Breast epithelium (tissue), 4 donors: ENCODE measurements around the gene SLAMF9. TPM values are rescaled to one million over a fixed set of nuclear protein-coding genes. Genes with fewer than 3 reads are reported as not detected.

ENCODE experiments used
- DNase-seq, 2 donors: peaks; one replicate each; pipeline ENCODE4 v3.0.0-alpha.2; 2019; ENCODE audit warnings: low spot score in 2 of 2
- H3K27ac ChIP-seq, 2 donors: fragments of 200-600 bp; sonication (generic) in 1 of 2; one replicate each; pipeline ENCODE4 v1.5.1; 2016 to 2019; ENCODE audit warnings: mild to moderate bottlenecking in 1 of 2
- H3K27me3 ChIP-seq, 2 donors: fragments of 200-600 bp; sonication (generic) in 1 of 2; one replicate each; pipeline versions ENCODE4 v1.5.1 to v1.6.0; 2017 to 2019; ENCODE audit warnings: control low read depth in 1 of 2, mild to moderate bottlenecking in 1 of 2
- H3K36me3 ChIP-seq: fragments of 200-600 bp; one replicate; pipeline ENCODE4 v1.5.1; 2019
- H3K4me1 ChIP-seq, 2 donors: fragments of 200-600 bp; sonication (generic); one replicate each; pipeline ENCODE4 v1.5.1; 2016 to 2019; ENCODE audit warnings: control low read depth in 1 of 2
- H3K4me3 ChIP-seq, 3 donors: fragments of 200-600 bp; sonication (generic); 1 replicate in 2 of 3; 2 replicates in 1 of 3; pipeline ENCODE4 v1.5.1; 2016 to 2019; ENCODE audit warnings: mild to moderate bottlenecking in 3 of 3, moderate library complexity in 2 of 3
- H3K9me3 ChIP-seq, 2 donors: fragments of 200-600 bp; sonication (generic) in 1 of 2; one replicate each; pipeline ENCODE4 v1.5.1; 2016 to 2019; ENCODE audit warnings: control low read depth in 1 of 2
- CTCF ChIP-seq, 3 donors: fragments of 450-650 bp; IDR thresholded peaks; one replicate each; pipeline ENCODE4 v1.5.1; 2016 to 2017; ENCODE audit warnings: antibody characterized with exemption in 3 of 3, mild to moderate bottlenecking in 3 of 3, moderate library complexity in 3 of 3
- POLR2A ChIP-seq: fragments of 450-650 bp; IDR thresholded peaks from one replicate; pipeline ENCODE4 v1.6.1; 2016; ENCODE audit warnings: antibody characterized with exemption, mild to moderate bottlenecking, moderate library complexity
- POLR2AphosphoS5 ChIP-seq, 3 donors: sonication (generic); formaldehyde crosslinking; IDR thresholded peaks; one replicate each; pipeline ENCODE4 v1.6.1; 2017; ENCODE audit warnings: antibody characterized with exemption in 3 of 3
- intact Hi-C: fragments of 100-400 bp; cut with DNase I; formaldehyde crosslinking; loops from one replicate; pipeline ENCODE4 v1.15.1; 2023; ENCODE audit warnings: low total_unique reads
- total RNA-seq, 3 donors: library from RNA; depleted of rRNA; stranded (reverse); fragments of >200 nt; gene quantifications; one replicate each; pipeline ENCODE4 v1.1.0, GENCODE V29; 2016

SLAMF9 gene
- total RNA-seq, 3 donors from 2014 or later = not detected

- H3K27ac ChIP-seq = peak overlapping the region; percentile 32 to 78
- no peaks in the 10 kb centered on the region for H3K9me3 ChIP-seq
- no peaks in the 10 kb centered on the region for H3K4me1 ChIP-seq
- TF ChIP-seq CTCF (IDR thresholded peaks at IDR 0.05) (no peak), POLR2AphosphoS5 (IDR thresholded peaks at IDR 0.05) (no peak), POLR2A (no peak)
- H3K36me3 ChIP-seq = no peaks in the 10 kb centered on the region
- peak in 1 of 2 donors; percentile 13 for DNase-seq
- no peaks in the 10 kb centered on the region for H3K27me3 ChIP-seq
- no peak overlapping the region for H3K4me3 ChIP-seq
- intact Hi-C loops = no loop called here
These were observed 11.3 kb downstream of the SLAMF9 start for GRCh38 chr1:159942632-159943277.

- intact Hi-C loops = no loop called here
- TF ChIP-seq POLR2AphosphoS5 (IDR thresholded peaks at IDR 0.05) = no peak
- no peak for TF ChIP-seq CTCF (IDR thresholded peaks at IDR 0.05)
- no peak for TF ChIP-seq POLR2A
- no peak overlapping the region for H3K27ac ChIP-seq
- no peak for DNase-seq
- H3K36me3 ChIP-seq = no peaks in the 10 kb centered on the region
- H3K27me3 ChIP-seq = no peaks in the 10 kb centered on the region
- H3K4me1 ChIP-seq = no peaks in the 10 kb centered on the region
- H3K4me3 ChIP-seq = no peak overlapping the region
- H3K9me3 ChIP-seq = no peaks in the 10 kb centered on the region
These were observed 12.2 kb downstream of the SLAMF9 start for GRCh38 chr1:159941591-159942560.

- H3K27ac ChIP-seq = no peak overlapping the region
- no peaks in the 10 kb centered on the region for H3K36me3 ChIP-seq
- intact Hi-C loops = no loop called here
- no peak for TF ChIP-seq POLR2AphosphoS5 (IDR thresholded peaks at IDR 0.05)
- peaks cover 0 to 6% of the 10 kb centered on the region in 2 donors for H3K4me1 ChIP-seq
- no peaks in the 10 kb centered on the region for H3K27me3 ChIP-seq
- no peak overlapping the region for H3K4me3 ChIP-seq
- no peak for DNase-seq
- no peaks in the 10 kb centered on the region for H3K9me3 ChIP-seq
These were observed 12.9 kb downstream of the SLAMF9 start for GRCh38 chr1:159941141-159941540.

GRCh38 chr1:159940006-159940620, 13.9 kb downstream of the SLAMF9 start:
- H3K27me3 ChIP-seq = no peaks in the 10 kb centered on the region
- no peaks in the 10 kb centered on the region for H3K36me3 ChIP-seq
- no peak for DNase-seq
- no peak overlapping the region for H3K27ac ChIP-seq
- peaks cover 0 to 6% of the 10 kb centered on the region in 2 donors for H3K4me1 ChIP-seq
- intact Hi-C loops = no loop called here
- no peak overlapping the region for H3K4me3 ChIP-seq
- no peaks in the 10 kb centered on the region for H3K9me3 ChIP-seq
- TF ChIP-seq POLR2A (no peak), POLR2AphosphoS5 (IDR thresholded peaks at IDR 0.05) (no peak), CTCF (IDR thresholded peaks at IDR 0.05) (no peak)

GRCh38 chr1:159939678-159940002, 14.4 kb downstream of the SLAMF9 start:
- TF ChIP-seq CTCF (IDR thresholded peaks at IDR 0.05) = no peak
- no peak for TF ChIP-seq POLR2A
- TF ChIP-seq POLR2AphosphoS5 (IDR thresholded peaks at IDR 0.05) = no peak
- H3K4me1 ChIP-seq = peaks cover 0 to 6% of the 10 kb centered on the region in 2 donors
- no peaks in the 10 kb centered on the region for H3K9me3 ChIP-seq
- no peak overlapping the region for H3K27ac ChIP-seq
- no peaks in the 10 kb centered on the region for H3K36me3 ChIP-seq
- no peak overlapping the region for H3K4me3 ChIP-seq
- intact Hi-C loops = loop anchor here (5.0 to 10.0 kb wide), 2 partner anchors 68 to 255 kb away; partner anchors contain the start of gene CASQ1
- DNase-seq = no peak
- no peaks in the 10 kb centered on the region for H3K27me3 ChIP-seq
